Mucosa of descending colon (tissue), 3 donors: ENCODE results near the gene SMIM27. TPM values are rescaled to one million over a fixed set of nuclear protein-coding genes. Genes with fewer than 3 reads are reported as not detected.
"Not testable (repeated sequence)": the region's sequence is repeated elsewhere in the genome, so short reads cannot be mapped to it uniquely, and the experiment has no call there.

Experiments used
- ATAC-seq: fragments of 200-7000 bp; cut with Tn5 transposase; one replicate; pipeline ENCODE4 v1.9.1; 2020; ENCODE audit warnings: mild to moderate bottlenecking, moderate library complexity
- DNase-seq, 3 donors: peaks; one replicate each; pipeline ENCODE4 v3.0.0-alpha.2; 2020
- H3K36me3 ChIP-seq: fragments of 200-600 bp; one replicate; pipeline ENCODE4 v1.8.0; 2021; ENCODE audit warnings: low read depth, mild to moderate bottlenecking
- H3K4me1 ChIP-seq: fragments of 200-600 bp; one replicate; pipeline ENCODE4 v1.8.0; 2021; ENCODE audit warnings: low read depth, mild to moderate bottlenecking
- H3K4me3 ChIP-seq: fragments of 200-600 bp; one replicate; pipeline ENCODE4 v1.8.0; 2021; ENCODE audit warnings: mild to moderate bottlenecking
- H3K9me3 ChIP-seq: fragments of 200-600 bp; one replicate; pipeline ENCODE4 v1.8.0; 2021; ENCODE audit warnings: mild to moderate bottlenecking
- CTCF ChIP-seq: fragments of 200-600 bp; IDR thresholded peaks from one replicate; pipeline ENCODE4 v1.8.0; 2022; ENCODE audit warnings: antibody characterized with exemption, mild to moderate bottlenecking
- intact Hi-C, 2 donors: fragments of 100-400 bp; cut with DNase I in 1 of 2; cut with micrococcal nuclease in 1 of 2; formaldehyde crosslinking; loops; one replicate each; pipeline versions ENCODE4 v1.11.0 to v1.11.1; 2022; cut with DNase I, micrococcal nuclease
- total RNA-seq, 3 donors: library from RNA; stranded (reverse); fragmentation: NEBNext Ultra II Directional in 2 of 3; extraction: Animal tissue kit (Norgen Biotek cat#: 25700) in 2 of 3; gene quantifications; one replicate each; pipeline versions ENCODE4 v1.2.1 to v1.2.4, GENCODE V29; 2021 to 2023
- donor health status: DM: no; HTN: no; CAD: no; lungs with moderate emphysema.
- donor health status: DM: no; HTN: no; CAD: no.
- donor health status: DM: no; HTN: yes; CAD: no.

Gene SMIM27
- total RNA-seq, 3 donors from 2014 or later, result 8.3 to 10.1 (median 9.9) TPM

DNA sequence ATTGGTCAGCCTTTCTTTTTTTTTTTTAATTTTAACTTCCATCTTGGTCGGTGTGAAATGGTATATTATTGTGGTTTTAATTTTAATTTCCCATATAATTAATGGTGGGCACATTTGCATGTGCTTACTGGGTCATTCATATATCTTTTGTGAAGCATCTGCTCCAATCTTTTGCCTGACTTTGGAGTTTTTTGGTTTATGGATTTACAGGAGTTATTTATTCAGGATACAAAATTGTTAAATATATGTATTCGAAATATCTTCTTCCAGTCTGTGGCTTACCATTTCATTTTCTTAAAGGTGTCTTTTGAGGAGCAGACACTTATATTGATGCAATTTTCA, 25.4 kb upstream of the SMIM27 start:
- no peaks in the 10 kb centered on the region for H3K36me3 ChIP-seq
- DNase-seq, result no peak
- ATAC-seq, result no peak
- H3K4me3 ChIP-seq, result peak overlapping the region; percentile 22
- H3K4me1 ChIP-seq, result peaks cover 4% of the 10 kb centered on the region
- intact Hi-C loops, result loop anchor here (10.0 kb wide), 2 partner anchors 48 to 152 kb away; partner anchors contain the start of gene NDUFB6 (in 1 of the 2)
- TF ChIP-seq CTCF, result no peak
- no peaks in the 10 kb centered on the region for H3K9me3 ChIP-seq

- Histone ChIP-seq H3K4me1 (no peaks in the 10 kb centered on the region), H3K36me3 (no peaks in the 10 kb centered on the region), H3K9me3 (no peaks in the 10 kb centered on the region), H3K4me3 (no peak overlapping the region)
- intact Hi-C loops, result no loop called here
- TF ChIP-seq CTCF, result no peak
- DNase-seq, result no peak
- ATAC-seq, result no peak
These were observed 18.8 kb upstream of the SMIM27 start for GRCh38 chr9:32533336-32533735.

DNA sequence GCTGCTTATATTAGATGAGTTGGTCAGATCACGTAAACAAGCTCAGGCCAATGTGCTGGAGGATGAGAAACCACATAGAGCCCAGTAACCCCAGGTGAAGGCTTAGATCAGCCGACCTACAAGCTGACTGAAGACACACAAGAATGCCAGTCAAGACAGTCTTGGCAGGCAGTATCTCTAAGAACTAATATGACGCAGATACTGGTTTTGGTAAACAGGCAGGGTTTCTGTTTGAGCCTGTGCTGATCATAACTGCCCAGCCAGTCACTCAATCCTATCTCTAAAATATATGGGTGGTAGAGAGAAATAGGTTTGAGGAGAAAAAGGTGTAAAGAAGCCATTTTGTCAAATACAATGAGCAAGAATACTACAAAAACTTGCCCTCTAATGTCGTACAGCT, 18.3 kb upstream of the SMIM27 start:
- TF ChIP-seq CTCF, result no peak
- H3K4me3 ChIP-seq, result no peak overlapping the region
- no peaks in the 10 kb centered on the region for H3K36me3 ChIP-seq
- DNase-seq (no peak), ATAC-seq (no peak)
- no peaks in the 10 kb centered on the region for H3K9me3 ChIP-seq
- intact Hi-C loops, result no loop called here
- no peaks in the 10 kb centered on the region for H3K4me1 ChIP-seq

DNA sequence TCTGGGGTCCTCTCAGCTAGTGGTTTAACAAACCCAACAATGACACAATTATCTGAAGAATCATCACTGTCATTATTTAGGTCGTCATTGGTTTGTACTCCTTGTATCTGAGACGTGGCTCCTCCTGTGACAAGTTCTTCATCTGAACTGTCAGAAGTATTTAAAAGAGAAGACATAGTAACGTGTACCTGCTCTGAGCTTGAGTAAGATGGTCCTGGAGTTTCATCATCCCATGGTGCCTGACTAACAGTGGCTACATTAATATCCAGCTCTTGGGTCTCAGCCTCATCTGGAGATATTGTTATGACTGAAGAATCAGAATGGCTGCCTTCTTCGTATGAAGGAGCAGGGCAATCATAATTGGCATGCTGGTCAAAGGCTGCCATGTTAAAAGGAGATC, 9.1 kb upstream of the SMIM27 start:
- intact Hi-C loops, result no loop called here
- DNase-seq (no peak), ATAC-seq (no peak)
- no peak for TF ChIP-seq CTCF
- Histone ChIP-seq H3K4me1 (no peaks in the 10 kb centered on the region), H3K36me3 (no peaks in the 10 kb centered on the region), H3K4me3 (no peak overlapping the region), H3K9me3 (no peaks in the 10 kb centered on the region)

DNA sequence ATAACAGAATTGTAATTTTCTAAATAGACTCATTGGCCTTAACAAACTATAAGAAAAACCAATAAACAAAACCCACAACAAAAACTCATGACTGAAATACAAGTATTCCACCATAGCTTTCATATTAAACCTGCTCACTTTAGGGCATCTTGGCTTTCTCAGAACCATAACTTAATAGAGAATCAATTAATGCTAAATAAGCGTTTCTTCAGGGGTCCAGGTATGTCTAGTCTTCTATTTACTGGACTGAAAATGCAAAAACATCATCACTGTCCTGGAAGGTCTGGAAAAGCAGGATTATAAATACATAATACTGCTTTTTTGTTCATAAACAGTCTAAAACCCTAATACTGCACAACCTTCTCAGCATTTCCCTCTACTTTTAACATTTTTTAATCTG, 6.2 kb upstream of the SMIM27 start:
- peaks cover 8% of the 10 kb centered on the region for H3K4me1 ChIP-seq
- intact Hi-C loops, result no loop called here

DNA sequence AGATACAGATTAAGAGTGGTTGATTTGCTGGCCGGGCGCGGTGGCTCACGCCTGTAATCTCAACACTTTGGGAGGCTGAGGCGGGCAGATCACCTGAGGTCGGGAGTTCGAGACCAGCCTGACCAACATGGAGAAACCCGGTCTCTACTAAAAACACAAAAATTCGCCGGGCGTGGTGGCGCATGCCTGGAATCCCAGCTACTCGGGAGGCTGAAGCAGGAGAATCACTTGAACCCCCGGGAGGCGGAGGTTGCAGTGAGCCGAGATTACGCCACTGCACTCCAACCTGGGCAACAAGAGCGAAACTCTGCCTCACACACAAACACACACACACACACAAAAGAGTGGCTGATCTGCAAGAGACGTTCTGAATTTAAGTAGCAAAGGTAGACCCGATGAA, 3.9 kb upstream of the SMIM27 start:
- not testable (repeated sequence) for ATAC-seq, DNase-seq

More for the DNA sequence above, 6.2 kb upstream of the SMIM27 start:
- no peaks in the 10 kb centered on the region for H3K9me3 ChIP-seq
- no peaks in the 10 kb centered on the region for H3K36me3 ChIP-seq
- ATAC-seq (no peak), DNase-seq (no peak)
- TF ChIP-seq CTCF, result no peak
- H3K4me3 ChIP-seq, result no peak overlapping the region

More for the DNA sequence above, 3.9 kb upstream of the SMIM27 start:
- H3K36me3 ChIP-seq, intact Hi-C loops, H3K4me3 ChIP-seq, H3K9me3 ChIP-seq: not testable (repeated sequence)
- H3K4me1 ChIP-seq, result peaks cover 14% of the 10 kb centered on the region
